GM10266 (cell line): ENCODE results near the gene PLTP.
"Not testable (repeated sequence)": the region's sequence is repeated elsewhere in the genome, so short reads cannot be mapped to it uniquely, and the experiment has no call there.

Source experiments
- DNase-seq: peaks from one replicate; pipeline ENCODE4 v3.0.0; 2012; ENCODE audit errors: extremely low spot score
- CTCF ChIP-seq: IDR thresholded peaks from 2 replicates; pipeline ENCODE4 v1.5.1; 2012; ENCODE audit warnings: mild to moderate bottlenecking, low read depth; ENCODE audit not compliant: control insufficient read depth, insufficient read depth; ENCODE audit errors: missing control alignments

PLTP gene

GRCh38 chr20:45882469-45883099 lies 29.4 kb downstream of the PLTP start:
- TF ChIP-seq CTCF: no peak
- no peak for DNase-seq

GRCh38 chr20:45880988-45881788 lies 30.8 kb downstream of the PLTP start, which contains the start of gene ZSWIM1:
Gene ZSWIM1 (plus strand): TSS chr20:45881227. CDS start chr20:45882593, 1,366 bp downstream.
- DNase-seq: peak; percentile 97
- TF ChIP-seq CTCF: no peak

- no peak for TF ChIP-seq CTCF
- DNase-seq: no peak
These were observed 33.7 kb downstream of the PLTP start for GRCh38 chr20:45878076-45878761.

- no peak for TF ChIP-seq CTCF
These were observed 37.4 kb downstream of the PLTP start for GRCh38 chr20:45874576-45874975.

GRCh38 chr20:45874104-45874481 lies 37.9 kb downstream of the PLTP start:
- DNase-seq: not testable (repeated sequence)

More at GRCh38 chr20:45874576-45874975, 37.4 kb downstream of the PLTP start:
- no peak for DNase-seq

GRCh38 chr20:45873409-45874103 lies 38.4 kb downstream of the PLTP start:
- no peak for DNase-seq
- TF ChIP-seq CTCF: no peak

- DNase-seq: no peak
- TF ChIP-seq CTCF: no peak
These were observed 39.3 kb downstream of the PLTP start for GRCh38 chr20:45872626-45873025.
